ENCODE data around the gene NCBP2L.

GRCh38 chrX:107730298-107730655, 47.3 kb upstream of the NCBP2L start:
- TF ChIP-seq POU2F2 (IDR thresholded peaks at IDR 0.05; ENCODE audit: low read depth, low read length), result no peak
- TF ChIP-seq POLR2A (IDR thresholded peaks at IDR 0.05; ENCODE audit: low read depth, low read length), result no peak
- no peak for TF ChIP-seq TAF1 (IDR thresholded peaks at IDR 0.05; ENCODE audit: low read depth, low read length)
- no peak for TF ChIP-seq POLR2AphosphoS5 (IDR thresholded peaks at IDR 0.05; ENCODE audit: low read depth, low read length)
